ENCODE measurements around the gene DGKD.

GRCh38 chr2:233423552-233423860 lies 69.2 kb downstream of the DGKD start:
- TF ChIP-seq, protein P1, sequence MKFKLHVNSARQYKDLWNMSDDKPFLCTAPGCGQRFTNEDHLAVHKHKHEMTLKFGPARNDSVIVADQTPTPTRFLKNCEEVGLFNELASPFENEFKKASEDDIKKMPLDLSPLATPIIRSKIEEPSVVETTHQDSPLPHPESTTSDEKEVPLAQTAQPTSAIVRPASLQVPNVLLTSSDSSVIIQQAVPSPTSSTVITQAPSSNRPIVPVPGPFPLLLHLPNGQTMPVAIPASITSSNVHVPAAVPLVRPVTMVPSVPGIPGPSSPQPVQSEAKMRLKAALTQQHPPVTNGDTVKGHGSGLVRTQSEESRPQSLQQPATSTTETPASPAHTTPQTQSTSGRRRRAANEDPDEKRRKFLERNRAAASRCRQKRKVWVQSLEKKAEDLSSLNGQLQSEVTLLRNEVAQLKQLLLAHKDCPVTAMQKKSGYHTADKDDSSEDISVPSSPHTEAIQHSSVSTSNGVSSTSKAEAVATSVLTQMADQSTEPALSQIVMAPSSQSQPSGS (CRISPR knock-in tag; IDR thresholded peaks at IDR 0.05): no peak
- no peak for TF ChIP-seq USF2 (CRISPR knock-in tag; IDR thresholded peaks at IDR 0.05)
- TF ChIP-seq, protein P2, sequence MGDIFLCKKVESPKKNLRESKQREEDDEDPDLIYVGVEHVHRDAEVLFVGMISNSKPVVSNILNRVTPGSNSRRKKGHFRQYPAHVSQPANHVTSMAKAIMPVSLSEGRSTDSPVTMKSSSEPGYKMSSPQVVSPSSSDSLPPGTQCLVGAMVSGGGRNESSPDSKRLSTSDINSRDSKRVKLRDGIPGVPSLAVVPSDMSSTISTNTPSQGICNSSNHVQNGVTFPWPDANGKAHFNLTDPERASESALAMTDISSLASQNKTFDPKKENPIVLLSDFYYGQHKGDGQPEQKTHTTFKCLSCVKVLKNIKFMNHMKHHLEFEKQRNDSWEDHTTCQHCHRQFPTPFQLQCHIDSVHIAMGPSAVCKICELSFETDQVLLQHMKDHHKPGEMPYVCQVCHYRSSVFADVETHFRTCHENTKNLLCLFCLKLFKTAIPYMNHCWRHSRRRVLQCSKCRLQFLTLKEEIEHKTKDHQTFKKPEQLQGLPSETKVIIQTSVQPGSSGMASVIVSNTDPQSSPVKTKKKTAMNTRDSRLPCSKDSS (IDR thresholded peaks at IDR 0.05; ENCODE audit: low read depth, partially characterized antibody): no peak
- TF ChIP-seq SRSF9 (IDR thresholded peaks at IDR 0.05; ENCODE audit: borderline replicate concordance, low read depth, low read length): no peak
